Upper lobe of left lung (tissue), 4 donors: ENCODE measurements around the gene PREX1.
A peak's percentile ranks its signal among the peaks of the same experiment; 100 is the strongest.

ENCODE experiments used
- EP300 ChIP-seq, 4 donors: sonication (generic); formaldehyde crosslinking; IDR thresholded peaks; one replicate each; pipeline ENCODE4 v1.5.1; 2017; ENCODE audit warnings: antibody characterized with exemption in 4 of 4, control low read depth in 2 of 4
- TF ChIP-seq, protein P1 (sequence below), 6 experiments: fragments of 450-650 bp in 4 of 6; fragments of 200-600 bp in 2 of 6; sonication (generic) in 2 of 6; IDR thresholded peaks; one replicate each; pipeline ENCODE4 v1.5.1; 2016 to 2019; ENCODE audit warnings: antibody characterized with exemption in 6 of 6

DNA sequence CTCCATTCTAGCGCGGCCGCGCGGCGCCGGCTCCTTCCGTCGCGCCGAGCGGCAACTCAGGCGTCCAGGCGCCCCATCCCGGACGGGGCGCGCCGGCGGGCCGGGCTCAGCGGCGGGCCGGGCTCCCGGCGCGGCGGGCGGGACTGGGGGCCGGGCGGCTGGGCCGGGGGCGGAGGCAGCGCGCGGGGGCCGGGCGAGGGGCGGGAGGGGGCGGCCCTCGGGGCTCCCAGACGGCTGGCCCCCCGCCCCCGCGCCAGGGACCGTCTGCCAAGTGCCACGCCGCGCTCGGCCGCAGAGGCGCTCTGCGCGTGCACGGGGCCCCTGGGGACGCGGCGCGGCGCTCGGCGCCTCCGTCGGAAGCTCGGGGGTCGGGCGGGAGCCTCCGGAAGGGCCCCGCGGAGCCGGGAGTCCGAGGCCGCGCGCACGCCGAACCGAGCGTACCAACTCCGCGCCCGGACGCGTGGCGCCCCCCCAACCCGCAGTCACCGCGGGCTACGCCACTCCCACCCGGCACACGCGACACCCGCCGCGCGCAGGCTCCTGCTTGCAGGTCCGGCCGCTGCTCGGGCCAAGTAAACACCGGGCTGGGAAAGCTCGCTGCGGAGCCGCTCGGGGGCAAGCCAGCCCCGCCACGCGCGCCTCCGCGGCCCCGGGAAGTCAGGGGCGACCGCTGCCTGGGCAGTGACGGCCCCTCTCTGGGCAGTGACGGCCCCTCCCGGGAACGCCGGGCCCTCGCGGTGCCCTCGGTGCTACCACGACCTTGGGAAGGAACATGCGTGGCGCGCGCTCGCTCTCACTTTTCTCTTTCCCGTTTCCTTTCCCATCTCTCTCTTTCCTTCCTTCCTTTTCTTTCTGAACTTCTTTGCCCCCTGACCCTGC lies at the start of gene PREX1:
- TF ChIP-seq, protein P1, sequence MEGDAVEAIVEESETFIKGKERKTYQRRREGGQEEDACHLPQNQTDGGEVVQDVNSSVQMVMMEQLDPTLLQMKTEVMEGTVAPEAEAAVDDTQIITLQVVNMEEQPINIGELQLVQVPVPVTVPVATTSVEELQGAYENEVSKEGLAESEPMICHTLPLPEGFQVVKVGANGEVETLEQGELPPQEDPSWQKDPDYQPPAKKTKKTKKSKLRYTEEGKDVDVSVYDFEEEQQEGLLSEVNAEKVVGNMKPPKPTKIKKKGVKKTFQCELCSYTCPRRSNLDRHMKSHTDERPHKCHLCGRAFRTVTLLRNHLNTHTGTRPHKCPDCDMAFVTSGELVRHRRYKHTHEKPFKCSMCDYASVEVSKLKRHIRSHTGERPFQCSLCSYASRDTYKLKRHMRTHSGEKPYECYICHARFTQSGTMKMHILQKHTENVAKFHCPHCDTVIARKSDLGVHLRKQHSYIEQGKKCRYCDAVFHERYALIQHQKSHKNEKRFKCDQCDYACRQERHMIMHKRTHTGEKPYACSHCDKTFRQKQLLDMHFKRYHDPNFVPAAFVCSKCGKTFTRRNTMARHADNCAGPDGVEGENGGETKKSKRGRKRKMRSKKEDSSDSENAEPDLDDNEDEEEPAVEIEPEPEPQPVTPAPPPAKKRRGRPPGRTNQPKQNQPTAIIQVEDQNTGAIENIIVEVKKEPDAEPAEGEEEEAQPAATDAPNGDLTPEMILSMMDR (IDR thresholded peaks at IDR 0.05): peak; percentile 28 to 85 (median 54)
- TF ChIP-seq EP300 (IDR thresholded peaks at IDR 0.05): no peak
